ENCODE measurements around the gene PGLYRP3.

DNA sequence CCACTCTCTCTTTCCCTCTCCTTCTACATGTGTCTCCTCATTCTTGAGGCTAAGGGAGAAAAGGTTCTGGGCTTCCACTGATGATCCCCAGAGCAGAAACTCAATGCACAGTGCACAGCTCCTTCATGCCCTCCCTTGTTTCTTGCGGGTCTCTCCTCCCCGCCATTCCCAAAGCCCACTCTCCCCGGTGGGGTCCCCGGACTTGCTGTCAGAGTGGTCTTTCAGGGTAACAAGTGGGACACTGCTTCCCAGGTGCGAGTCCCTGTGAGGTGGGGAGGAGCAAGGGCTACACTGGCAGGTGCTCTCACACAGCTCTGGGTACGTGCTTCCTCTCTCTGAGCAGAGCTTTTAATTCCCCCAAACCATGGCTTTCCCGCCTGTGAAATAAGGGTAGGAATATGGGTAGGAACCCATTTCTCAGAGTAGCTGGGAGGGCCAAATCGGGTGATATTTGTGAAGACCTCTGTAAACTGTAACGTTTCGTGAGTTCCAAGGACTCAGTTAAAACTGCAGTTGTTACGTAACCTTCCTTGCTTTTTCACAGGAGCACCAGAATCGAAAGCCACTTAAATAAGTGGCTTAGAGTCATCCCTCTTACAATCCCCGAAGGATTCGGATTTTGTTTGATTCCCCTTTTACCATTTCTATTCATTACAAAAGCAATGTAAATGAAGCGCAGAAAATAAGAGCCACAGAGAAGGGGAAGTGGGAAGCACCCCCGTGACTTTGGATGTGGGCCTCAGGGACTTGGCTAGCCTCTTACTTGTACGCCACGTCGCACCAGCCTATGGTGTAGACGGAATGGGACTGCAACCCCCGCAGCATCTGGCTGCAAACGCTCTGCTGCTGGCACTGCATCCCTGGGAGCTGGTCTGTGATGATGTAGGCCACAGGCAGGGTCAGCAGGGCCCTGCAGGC, 6.2 kb downstream of the PGLYRP3 start:
- TF ChIP-seq, protein P1, sequence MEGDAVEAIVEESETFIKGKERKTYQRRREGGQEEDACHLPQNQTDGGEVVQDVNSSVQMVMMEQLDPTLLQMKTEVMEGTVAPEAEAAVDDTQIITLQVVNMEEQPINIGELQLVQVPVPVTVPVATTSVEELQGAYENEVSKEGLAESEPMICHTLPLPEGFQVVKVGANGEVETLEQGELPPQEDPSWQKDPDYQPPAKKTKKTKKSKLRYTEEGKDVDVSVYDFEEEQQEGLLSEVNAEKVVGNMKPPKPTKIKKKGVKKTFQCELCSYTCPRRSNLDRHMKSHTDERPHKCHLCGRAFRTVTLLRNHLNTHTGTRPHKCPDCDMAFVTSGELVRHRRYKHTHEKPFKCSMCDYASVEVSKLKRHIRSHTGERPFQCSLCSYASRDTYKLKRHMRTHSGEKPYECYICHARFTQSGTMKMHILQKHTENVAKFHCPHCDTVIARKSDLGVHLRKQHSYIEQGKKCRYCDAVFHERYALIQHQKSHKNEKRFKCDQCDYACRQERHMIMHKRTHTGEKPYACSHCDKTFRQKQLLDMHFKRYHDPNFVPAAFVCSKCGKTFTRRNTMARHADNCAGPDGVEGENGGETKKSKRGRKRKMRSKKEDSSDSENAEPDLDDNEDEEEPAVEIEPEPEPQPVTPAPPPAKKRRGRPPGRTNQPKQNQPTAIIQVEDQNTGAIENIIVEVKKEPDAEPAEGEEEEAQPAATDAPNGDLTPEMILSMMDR (conservative IDR thresholded peaks at IDR 0.05) = no peak
- TF ChIP-seq EZH2 (IDR thresholded peaks at IDR 0.05; ENCODE audit: low read depth) = no peak
